ENCODE measurements around the gene ALKAL2.

ALKAL2 gene

DNA sequence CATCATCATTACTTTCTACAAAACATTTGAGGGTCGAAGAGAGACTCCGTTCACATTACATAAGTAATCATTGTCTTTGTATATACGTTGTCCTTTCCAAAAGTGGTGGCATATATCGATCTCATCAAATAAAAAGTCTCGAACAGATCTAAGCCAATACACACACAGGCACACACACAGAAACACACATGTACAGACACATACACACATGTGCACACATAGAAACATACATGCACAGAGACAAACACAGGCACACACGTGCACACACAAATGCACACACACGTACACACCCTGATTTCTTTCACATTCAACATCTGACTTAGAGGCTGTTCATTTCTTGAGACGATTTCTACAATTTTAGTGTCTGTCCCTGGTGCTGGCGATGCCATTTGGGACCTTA lies 17.5 kb upstream of the ALKAL2 start:
- no peak for DNase-seq
- TF ChIP-seq, protein P1, sequence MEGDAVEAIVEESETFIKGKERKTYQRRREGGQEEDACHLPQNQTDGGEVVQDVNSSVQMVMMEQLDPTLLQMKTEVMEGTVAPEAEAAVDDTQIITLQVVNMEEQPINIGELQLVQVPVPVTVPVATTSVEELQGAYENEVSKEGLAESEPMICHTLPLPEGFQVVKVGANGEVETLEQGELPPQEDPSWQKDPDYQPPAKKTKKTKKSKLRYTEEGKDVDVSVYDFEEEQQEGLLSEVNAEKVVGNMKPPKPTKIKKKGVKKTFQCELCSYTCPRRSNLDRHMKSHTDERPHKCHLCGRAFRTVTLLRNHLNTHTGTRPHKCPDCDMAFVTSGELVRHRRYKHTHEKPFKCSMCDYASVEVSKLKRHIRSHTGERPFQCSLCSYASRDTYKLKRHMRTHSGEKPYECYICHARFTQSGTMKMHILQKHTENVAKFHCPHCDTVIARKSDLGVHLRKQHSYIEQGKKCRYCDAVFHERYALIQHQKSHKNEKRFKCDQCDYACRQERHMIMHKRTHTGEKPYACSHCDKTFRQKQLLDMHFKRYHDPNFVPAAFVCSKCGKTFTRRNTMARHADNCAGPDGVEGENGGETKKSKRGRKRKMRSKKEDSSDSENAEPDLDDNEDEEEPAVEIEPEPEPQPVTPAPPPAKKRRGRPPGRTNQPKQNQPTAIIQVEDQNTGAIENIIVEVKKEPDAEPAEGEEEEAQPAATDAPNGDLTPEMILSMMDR (IDR thresholded peaks at IDR 0.05; ENCODE audit: low read depth, low read length) = no peak
- H3K36me3 ChIP-seq = no peaks in the 10 kb centered on the region
- no peaks in the 10 kb centered on the region for H3K27me3 ChIP-seq (ENCODE audit: insufficient read depth, low read depth, severe bottlenecking)
- H3K4me3 ChIP-seq (ENCODE audit: low read depth, low read length) = no peak overlapping the region
- H3K9me3 ChIP-seq (ENCODE audit: severe bottlenecking) = peaks cover 5% of the 10 kb centered on the region
- no peak overlapping the region for H3K27ac ChIP-seq

DNA sequence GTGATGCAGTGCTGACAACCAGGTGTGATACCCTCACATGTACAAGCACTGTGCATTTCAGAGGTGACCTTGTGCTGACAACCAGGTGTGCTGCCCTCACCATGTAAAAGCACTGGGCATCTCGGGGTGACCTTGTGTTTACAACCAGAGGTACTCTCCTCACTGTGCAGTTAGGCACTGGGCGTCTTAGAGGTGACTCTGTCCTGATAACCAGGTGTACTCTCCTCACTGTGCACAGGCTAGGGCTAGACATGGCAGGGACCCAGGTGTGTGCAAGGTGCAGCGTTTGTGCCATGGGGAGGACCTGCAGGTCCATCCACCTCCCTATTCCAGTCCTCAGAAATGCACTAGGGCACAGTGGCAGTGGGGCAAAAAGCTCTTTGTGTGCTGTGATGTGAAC lies 8.5 kb upstream of the ALKAL2 start:
- TF ChIP-seq, protein P1 (IDR thresholded peaks at IDR 0.05; ENCODE audit: low read depth, low read length) = no peak
- Histone ChIP-seq H3K9me3 (ENCODE audit: severe bottlenecking) (peaks cover 8% of the 10 kb centered on the region), H3K27ac (no peak overlapping the region), H3K4me3 (ENCODE audit: low read depth, low read length) (no peak overlapping the region), H3K36me3 (no peaks in the 10 kb centered on the region), H3K27me3 (ENCODE audit: insufficient read depth, low read depth, severe bottlenecking) (peaks cover 34% of the 10 kb centered on the region)
- DNase-seq = no peak

DNA sequence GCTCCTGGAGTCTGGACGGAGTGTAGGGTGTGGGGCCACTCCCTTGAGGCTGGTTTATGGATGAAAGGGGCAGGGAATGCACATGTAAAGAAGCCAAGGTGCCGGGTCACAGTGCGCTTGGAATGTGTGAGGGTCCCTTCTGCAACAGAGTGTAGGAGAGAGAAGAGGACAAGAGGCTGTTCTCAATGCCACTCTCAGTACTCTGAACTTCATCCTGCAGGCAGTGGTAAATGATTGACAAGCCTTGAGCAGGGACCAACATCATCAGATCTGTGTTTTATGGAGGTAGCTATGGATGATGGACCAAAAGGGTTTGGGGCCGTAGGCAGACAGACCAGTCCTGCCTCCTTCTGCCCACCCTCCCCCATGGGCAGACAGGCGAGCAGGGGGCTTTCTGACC lies 7.2 kb upstream of the ALKAL2 start:
- Histone ChIP-seq H3K27me3 (ENCODE audit: insufficient read depth, low read depth, severe bottlenecking) (peaks cover 47% of the 10 kb centered on the region), H3K4me3 (ENCODE audit: low read depth, low read length) (no peak overlapping the region), H3K36me3 (no peaks in the 10 kb centered on the region), H3K27ac (no peak overlapping the region), H3K9me3 (ENCODE audit: severe bottlenecking) (peaks cover 8% of the 10 kb centered on the region)
- TF ChIP-seq, protein P1 (IDR thresholded peaks at IDR 0.05; ENCODE audit: low read depth, low read length) = no peak
- no peak for DNase-seq

DNA sequence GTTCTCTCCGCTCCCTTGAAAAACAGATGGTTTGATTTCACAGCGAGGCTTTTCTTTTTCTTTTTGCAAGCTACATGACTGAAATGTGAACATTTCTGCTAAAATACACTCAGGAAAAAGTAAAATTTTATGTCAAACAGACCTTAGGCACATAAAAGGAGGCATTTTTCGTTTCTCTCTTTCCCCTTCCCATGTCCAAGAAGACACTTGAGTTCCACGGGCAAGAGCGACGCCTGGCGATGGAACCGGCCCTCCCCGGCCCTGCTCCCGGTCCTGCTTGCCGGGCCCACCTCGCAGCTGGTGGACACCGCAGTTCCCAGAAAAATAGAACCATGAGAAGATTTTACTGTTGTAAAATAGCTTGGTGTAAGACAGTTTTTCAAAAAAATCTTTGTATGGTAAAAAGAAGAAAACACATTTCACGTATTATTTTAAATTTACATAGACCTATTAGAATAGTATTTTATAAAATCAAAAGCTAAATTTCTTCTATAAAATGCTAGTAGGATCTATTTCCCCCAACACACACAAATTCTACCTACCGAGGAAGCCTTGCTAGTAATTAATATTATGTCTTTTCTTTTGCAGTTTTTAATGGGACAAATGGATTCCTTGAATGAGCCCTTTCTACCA lies 2.3 kb upstream of the ALKAL2 start:
- Histone ChIP-seq H3K27ac (no peak overlapping the region), H3K27me3 (ENCODE audit: insufficient read depth, low read depth, severe bottlenecking) (peaks cover 61% of the 10 kb centered on the region), H3K4me3 (ENCODE audit: low read depth, low read length) (peak overlapping the region; percentile 58), H3K36me3 (no peaks in the 10 kb centered on the region), H3K9me3 (ENCODE audit: severe bottlenecking) (no peaks in the 10 kb centered on the region)
- peak; percentile 88 for DNase-seq
- TF ChIP-seq, protein P1 (IDR thresholded peaks at IDR 0.05; ENCODE audit: low read depth, low read length) = peak; percentile 89

DNA sequence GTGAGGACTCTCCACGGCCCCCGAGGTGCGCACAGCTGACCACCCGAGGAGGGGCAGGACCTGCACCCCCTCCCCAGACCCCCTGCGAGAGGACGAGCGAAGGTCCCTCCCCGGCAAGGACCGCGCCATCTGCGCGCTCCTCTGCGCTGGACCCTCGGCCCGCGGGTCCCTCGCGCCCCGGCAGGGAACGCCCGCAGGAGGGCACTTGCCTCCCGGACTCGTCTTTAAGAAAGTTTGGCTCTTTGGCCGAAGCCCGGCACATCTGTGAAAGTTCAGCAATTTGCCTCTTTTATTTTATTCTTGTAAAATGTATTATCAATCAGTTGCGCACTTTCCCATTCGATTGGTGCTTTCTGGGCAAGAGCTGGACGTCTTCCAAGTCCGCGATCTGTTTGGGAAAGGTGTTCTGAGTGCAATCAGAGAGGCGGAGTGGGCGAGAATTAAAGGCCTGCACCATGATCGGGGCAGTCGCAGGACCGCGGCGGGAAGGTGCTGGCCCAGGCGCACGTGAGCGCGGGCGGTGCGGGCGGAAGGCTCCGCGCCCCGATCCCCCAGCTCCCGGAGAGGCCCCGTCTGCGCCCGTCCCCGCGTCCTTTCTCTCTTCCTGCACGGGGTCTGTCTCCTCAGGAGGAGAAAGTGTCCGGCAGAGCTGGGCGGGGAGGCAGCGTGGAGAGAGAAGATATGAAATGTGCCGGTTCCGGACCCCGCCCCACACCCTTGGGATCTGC lies 1.6 kb upstream of the ALKAL2 start:
- Histone ChIP-seq H3K9me3 (ENCODE audit: severe bottlenecking) (no peaks in the 10 kb centered on the region), H3K4me3 (ENCODE audit: low read depth, low read length) (peak overlapping the region; percentile 58), H3K27me3 (ENCODE audit: insufficient read depth, low read depth, severe bottlenecking) (peaks cover 54% of the 10 kb centered on the region), H3K27ac (no peak overlapping the region), H3K36me3 (no peaks in the 10 kb centered on the region)
- TF ChIP-seq, protein P1 (IDR thresholded peaks at IDR 0.05; ENCODE audit: low read depth, low read length) = no peak
- no peak for DNase-seq

Measured in WERI-Rb-1 (cell line).